ENCODE measurements around the gene SLC5A4. TPM values are rescaled to one million over a fixed set of nuclear protein-coding genes. Genes with fewer than 3 reads are reported as not detected.
"Not testable (repeated sequence)": the region's sequence is repeated elsewhere in the genome, so short reads cannot be mapped to it uniquely, and the experiment has no call there.

SLC5A4 gene
- polyA plus RNA-seq, result not detected

GRCh38 chr22:32255217-32255616 is at the start of gene SLC5A4:
Gene SLC5A4 (minus strand): TSS chr22:32255347. CDS start chr22:32255329, 18 bp downstream.
- Mint-ChIP-seq H3K36me3 (no peaks in the 10 kb centered on the region), H3K4me3 (no peak within 1 kb of the TSS), H3K27me3 (peaks cover 11% of the 10 kb centered on the region), H3K9me3 (peaks cover 0 to 2% (median 0%) of the 10 kb centered on the region in 3 donors), H3K27ac (no peak within 1 kb of the TSS), H3K4me1 (no peaks in the 10 kb centered on the region)

DNA sequence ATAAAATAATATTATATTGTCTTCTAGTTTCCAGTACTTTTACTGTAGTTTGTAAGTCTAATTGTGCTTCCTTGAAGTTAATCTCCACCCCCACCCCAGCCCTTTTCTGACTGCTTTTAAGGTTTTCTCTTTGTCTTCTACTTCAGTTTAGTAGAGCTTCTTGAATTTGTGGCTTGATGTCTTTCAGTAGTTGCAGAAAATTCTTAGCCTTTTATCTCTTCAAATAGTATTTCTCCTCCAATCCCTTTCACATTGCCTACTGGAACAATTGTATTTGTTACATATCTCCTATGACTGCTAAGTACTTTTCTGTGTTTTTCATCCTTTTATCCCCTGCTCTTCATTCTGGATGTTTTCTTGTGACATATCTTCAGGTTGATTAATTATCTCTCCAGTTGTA is 38.8 kb upstream of the SLC5A4 start:
- H3K4me3 Mint-ChIP-seq, H3K36me3 Mint-ChIP-seq, H3K9me3 Mint-ChIP-seq, H3K27ac Mint-ChIP-seq, H3K4me1 Mint-ChIP-seq, H3K27me3 Mint-ChIP-seq: not testable (repeated sequence)

DNA sequence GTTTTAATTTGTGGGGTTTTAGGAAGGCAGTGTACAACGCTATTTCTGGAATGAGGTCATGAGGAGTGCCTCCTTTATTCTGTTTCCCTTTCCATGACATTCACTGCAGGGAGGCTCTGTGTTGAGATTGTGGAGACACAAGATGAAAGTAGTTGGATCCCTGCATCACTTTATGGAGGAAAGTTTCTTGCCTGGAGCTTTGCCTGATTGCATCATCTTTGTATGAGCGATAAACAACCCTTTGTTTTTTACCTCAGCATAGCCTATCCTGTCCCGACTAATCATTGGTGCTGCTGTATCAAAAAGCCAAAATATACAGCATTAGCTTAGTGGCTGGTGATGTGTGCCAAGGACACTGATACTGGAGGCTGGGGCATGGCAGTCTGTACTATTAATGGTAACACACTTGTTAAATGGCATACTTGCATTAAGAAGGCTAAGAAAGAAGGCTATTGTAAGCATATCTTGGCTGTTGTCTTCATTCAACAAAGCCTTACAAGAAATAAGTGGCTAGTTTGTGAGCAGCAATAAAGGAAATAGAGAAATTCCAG is 31.2 kb upstream of the SLC5A4 start:
- H3K9me3 Mint-ChIP-seq, result peaks cover 0 to 8% (median 2%) of the 10 kb centered on the region in 3 donors
- no peak overlapping the region for H3K4me3 Mint-ChIP-seq
- no peak overlapping the region for H3K27ac Mint-ChIP-seq
- H3K27me3 Mint-ChIP-seq, result peaks cover 10% of the 10 kb centered on the region
- H3K36me3 Mint-ChIP-seq, result no peaks in the 10 kb centered on the region
- H3K4me1 Mint-ChIP-seq, result no peaks in the 10 kb centered on the region

DNA sequence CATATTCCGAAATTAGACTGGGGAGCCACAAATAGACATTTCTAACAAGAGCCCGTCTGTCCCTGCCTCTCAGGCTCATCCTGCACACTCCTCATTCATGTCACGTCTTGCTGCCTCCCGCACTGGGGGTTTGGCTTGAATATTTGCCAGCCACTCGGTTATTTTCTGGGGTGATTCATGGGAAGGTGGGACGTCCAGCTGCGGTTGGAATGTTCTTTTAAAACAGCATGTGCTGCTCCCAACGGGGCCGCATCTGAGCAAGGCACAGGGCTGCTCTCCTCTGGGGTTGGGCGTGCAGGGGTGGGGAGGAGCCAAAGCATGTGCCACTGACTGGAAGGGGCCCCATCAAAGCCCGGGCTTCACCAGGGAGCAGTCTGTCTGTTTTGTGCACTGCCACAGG is 25.9 kb upstream of the SLC5A4 start:
- Mint-ChIP-seq H3K27me3 (peaks cover 4% of the 10 kb centered on the region), H3K9me3 (peaks cover 0 to 4% (median under 1%) of the 10 kb centered on the region in 3 donors), H3K4me3 (no peak overlapping the region), H3K27ac (no peak overlapping the region), H3K4me1 (no peaks in the 10 kb centered on the region), H3K36me3 (no peaks in the 10 kb centered on the region)

- not testable (repeated sequence) for H3K36me3 Mint-ChIP-seq, H3K9me3 Mint-ChIP-seq
Observed at GRCh38 chr22:32275353-32275752, 20.2 kb upstream of the SLC5A4 start.

DNA sequence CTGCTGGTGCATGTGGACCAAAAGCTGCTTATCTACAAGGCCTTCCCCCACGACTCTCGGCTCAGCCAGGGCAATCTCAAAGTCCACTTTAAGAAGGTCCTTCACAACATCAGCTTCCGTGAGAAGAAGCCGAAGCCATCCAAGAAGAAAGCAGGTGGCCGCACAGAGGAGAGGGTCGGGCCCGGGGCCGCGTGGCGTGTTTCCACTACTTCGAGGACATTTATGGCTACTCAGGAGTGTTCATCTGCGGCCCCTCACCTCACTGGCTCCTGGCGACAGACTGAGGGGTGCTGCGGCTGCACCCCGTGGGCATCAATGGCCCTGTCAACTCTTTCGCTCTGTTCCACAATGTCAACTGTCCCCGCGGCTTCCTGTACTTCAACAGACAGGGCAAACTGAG is 16.2 kb upstream of the SLC5A4 start:
- Mint-ChIP-seq H3K27ac (no peak overlapping the region), H3K27me3 (peaks cover 3% of the 10 kb centered on the region), H3K9me3 (peaks cover 0 to 2% (median 0%) of the 10 kb centered on the region in 3 donors), H3K4me3 (no peak overlapping the region), H3K36me3 (no peaks in the 10 kb centered on the region), H3K4me1 (no peaks in the 10 kb centered on the region)

More at GRCh38 chr22:32275353-32275752, 20.2 kb upstream of the SLC5A4 start:
- H3K4me1 Mint-ChIP-seq, H3K4me3 Mint-ChIP-seq, H3K27ac Mint-ChIP-seq, H3K27me3 Mint-ChIP-seq: not testable (repeated sequence)

DNA sequence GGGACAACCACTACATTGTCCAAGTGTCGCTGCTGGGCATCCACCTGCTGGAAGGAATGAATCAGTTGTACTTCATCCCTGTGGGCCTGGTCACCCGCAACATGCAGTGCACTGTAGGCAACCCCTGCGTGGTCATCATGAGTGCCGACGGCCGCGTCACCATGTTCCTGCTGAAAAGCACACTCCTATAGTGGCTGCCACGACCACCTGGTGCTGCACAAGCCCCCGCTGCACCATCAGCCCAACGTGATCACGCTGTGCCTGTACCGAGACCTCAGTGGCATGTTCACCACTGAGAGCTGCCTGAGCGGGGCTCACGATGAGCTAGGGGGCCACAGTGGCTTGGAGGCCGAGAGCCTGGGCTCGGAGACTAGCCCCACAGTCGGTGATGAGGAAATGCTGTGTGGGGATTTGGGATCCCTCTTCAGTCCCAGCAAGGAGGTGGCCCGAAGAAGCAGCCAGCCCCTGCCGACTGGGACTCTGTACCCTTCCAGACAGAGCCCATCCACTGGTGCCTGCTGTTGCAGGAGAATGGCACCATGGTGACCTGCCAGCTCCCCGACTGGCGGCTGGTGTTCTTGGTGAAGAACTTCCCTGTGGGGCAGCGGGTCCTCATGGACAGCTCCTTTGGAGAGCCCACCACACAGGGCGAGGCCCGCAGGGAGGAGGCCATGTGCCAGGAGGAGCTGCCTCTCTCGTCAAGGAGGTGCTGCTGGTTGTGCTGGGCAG is 15.7 kb upstream of the SLC5A4 start:
- H3K4me1 Mint-ChIP-seq, result peaks cover 0 to 3% (median 3%) of the 10 kb centered on the region in 3 donors
- no peak overlapping the region for H3K27ac Mint-ChIP-seq
- H3K9me3 Mint-ChIP-seq, result peaks cover 0 to under 1% (median 0%) of the 10 kb centered on the region in 3 donors

DNA sequence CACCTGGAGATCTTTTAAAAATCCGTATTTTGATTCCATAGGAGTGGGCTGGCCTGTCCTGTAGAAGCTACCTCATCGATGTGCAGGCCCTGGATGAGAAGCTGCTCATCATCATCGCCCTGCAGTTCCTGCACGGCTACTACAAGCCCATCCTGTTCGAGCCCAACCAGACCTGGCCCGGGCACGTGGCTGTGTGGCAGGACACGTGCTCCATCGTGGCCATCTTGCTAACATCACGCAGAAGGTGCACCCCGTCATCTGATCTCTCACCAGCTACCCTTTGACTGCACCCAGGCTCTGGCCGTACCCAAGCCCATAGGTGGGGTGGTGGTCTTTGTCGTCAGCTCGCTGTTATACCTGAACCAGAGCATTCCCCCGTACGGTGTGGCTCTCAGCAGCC is 14.2 kb upstream of the SLC5A4 start:
- no peaks in the 10 kb centered on the region for H3K9me3 Mint-ChIP-seq
- peaks cover 3% of the 10 kb centered on the region for H3K27me3 Mint-ChIP-seq
- H3K36me3 Mint-ChIP-seq, result no peaks in the 10 kb centered on the region
- no peak overlapping the region for H3K4me3 Mint-ChIP-seq
- H3K4me1 Mint-ChIP-seq, result peaks cover 0 to 3% (median 3%) of the 10 kb centered on the region in 3 donors
- peak overlapping the region in 1 of 3 donors; percentile 5 for H3K27ac Mint-ChIP-seq

More for the DNA sequence above, 15.7 kb upstream of the SLC5A4 start:
- Mint-ChIP-seq H3K36me3 (no peaks in the 10 kb centered on the region), H3K4me3 (no peak overlapping the region), H3K27me3 (peaks cover 3% of the 10 kb centered on the region)

- no peaks in the 10 kb centered on the region for H3K9me3 Mint-ChIP-seq
- peaks cover 0 to 3% (median 3%) of the 10 kb centered on the region in 3 donors for H3K4me1 Mint-ChIP-seq
- no peak overlapping the region for H3K4me3 Mint-ChIP-seq
- H3K27me3 Mint-ChIP-seq, result peaks cover 4% of the 10 kb centered on the region
- no peaks in the 10 kb centered on the region for H3K36me3 Mint-ChIP-seq
- no peak overlapping the region for H3K27ac Mint-ChIP-seq
Observed at GRCh38 chr22:32267011-32267410, 11.9 kb upstream of the SLC5A4 start.

DNA sequence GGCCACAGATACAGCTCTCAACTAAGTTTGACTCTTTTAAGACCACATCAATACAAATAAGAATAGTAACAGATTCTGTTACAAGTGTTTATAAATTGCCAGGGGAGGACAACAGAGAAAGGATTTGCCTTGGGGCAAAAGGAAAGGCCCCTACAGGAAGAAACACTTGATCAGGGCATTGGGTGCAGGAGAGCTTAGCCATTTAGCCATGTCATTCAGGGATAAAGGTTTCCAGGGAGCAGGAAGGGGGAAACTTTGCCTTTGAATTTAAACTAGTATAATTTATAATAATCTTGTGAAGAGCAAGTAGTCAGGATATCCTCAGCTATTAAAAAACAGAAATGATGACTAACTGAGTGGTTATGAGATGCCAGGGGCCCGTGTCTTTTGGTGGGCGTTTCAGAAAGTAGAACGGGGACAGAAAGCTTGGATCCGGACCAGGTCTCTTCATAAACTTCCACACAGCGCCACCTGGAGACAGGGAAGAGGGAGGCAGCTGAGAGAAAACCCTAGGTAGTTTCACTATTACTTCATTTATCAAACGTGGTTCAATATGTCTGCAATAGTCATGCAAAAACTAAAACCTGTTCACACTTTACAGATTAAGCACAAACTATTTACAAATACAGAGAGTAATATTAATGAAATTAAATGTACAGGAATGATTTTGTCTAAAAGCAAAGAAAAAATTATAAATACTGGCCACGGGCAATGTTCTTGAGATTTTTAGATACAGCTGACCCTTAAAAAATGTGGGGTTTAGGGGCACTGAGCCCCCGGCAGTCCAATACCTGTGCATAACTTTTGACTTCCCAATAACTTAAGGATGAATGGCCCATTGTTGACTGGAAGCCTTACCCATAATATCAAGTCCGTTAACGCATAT is 11.0 kb upstream of the SLC5A4 start:
- peaks cover 0 to 3% (median 3%) of the 10 kb centered on the region in 3 donors for H3K4me1 Mint-ChIP-seq
- no peak overlapping the region for H3K27ac Mint-ChIP-seq
- no peaks in the 10 kb centered on the region for H3K9me3 Mint-ChIP-seq
- peaks cover 1% of the 10 kb centered on the region for H3K27me3 Mint-ChIP-seq
- H3K4me3 Mint-ChIP-seq, result peak overlapping the region in 1 of 4 donors; percentile 9
- H3K36me3 Mint-ChIP-seq, result no peaks in the 10 kb centered on the region

- not testable (repeated sequence) for H3K4me1 Mint-ChIP-seq
Observed at GRCh38 chr22:32263678-32264077, 8.5 kb upstream of the SLC5A4 start.

DNA sequence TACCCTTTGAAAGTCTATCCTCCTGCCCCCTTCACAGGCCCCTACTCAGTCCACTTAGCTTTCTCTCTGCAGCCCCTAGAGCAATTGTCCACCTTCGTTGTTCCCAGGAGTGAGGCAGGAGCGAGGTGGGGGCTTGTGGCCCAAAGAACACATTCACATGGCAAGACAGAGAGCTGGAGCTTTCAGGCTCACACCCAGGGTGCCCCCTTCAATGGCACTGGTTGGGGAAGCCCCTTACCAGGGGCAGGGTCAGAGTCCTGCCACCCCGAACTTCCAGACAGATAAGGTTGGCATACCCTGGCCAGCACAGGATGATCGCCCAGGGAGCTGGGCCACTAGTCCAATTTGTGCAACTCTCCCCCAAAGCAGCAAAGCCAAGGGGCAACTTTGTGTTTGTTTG is 6.2 kb upstream of the SLC5A4 start:
- Mint-ChIP-seq H3K36me3 (no peaks in the 10 kb centered on the region), H3K27ac (no peak overlapping the region), H3K27me3 (peaks cover 4% of the 10 kb centered on the region), H3K9me3 (no peaks in the 10 kb centered on the region), H3K4me3 (no peak overlapping the region), H3K4me1 (peaks cover 0 to 3% (median 3%) of the 10 kb centered on the region in 3 donors)

More at GRCh38 chr22:32263678-32264077, 8.5 kb upstream of the SLC5A4 start:
- not testable (repeated sequence) for H3K36me3 Mint-ChIP-seq, H3K27ac Mint-ChIP-seq, H3K4me3 Mint-ChIP-seq, H3K27me3 Mint-ChIP-seq, H3K9me3 Mint-ChIP-seq

GRCh38 chr22:32258791-32259190 is 3.6 kb upstream of the SLC5A4 start:
- Mint-ChIP-seq H3K4me1 (no peaks in the 10 kb centered on the region), H3K27ac (no peak overlapping the region), H3K4me3 (no peak overlapping the region), H3K9me3 (no peaks in the 10 kb centered on the region), H3K27me3 (peaks cover 7% of the 10 kb centered on the region), H3K36me3 (no peaks in the 10 kb centered on the region)

GRCh38 chr22:32255726-32256125 is 579 bp upstream of the SLC5A4 start:
- Mint-ChIP-seq H3K27me3 (peaks cover 10% of the 10 kb centered on the region), H3K27ac (no peak overlapping the region), H3K4me3 (no peak overlapping the region), H3K36me3 (no peaks in the 10 kb centered on the region), H3K4me1 (no peaks in the 10 kb centered on the region), H3K9me3 (peaks cover 0 to 2% (median 0%) of the 10 kb centered on the region in 3 donors)

GRCh38 chr22:32249231-32249630 is 5.9 kb downstream of the SLC5A4 start:
- H3K27ac Mint-ChIP-seq, result no peak overlapping the region
- H3K27me3 Mint-ChIP-seq, result peaks cover 19% of the 10 kb centered on the region
- no peaks in the 10 kb centered on the region for H3K36me3 Mint-ChIP-seq
- H3K4me1 Mint-ChIP-seq, result no peaks in the 10 kb centered on the region
- peaks cover 0 to 2% (median 0%) of the 10 kb centered on the region in 3 donors for H3K9me3 Mint-ChIP-seq
- no peak overlapping the region for H3K4me3 Mint-ChIP-seq
